ES-I3 (cell line): ENCODE results near the gene FRMD3.

ENCODE experiments used
- H3K36me3 ChIP-seq: 2 replicates; pipeline ENCODE4 v1.6.1; 2013; ENCODE audit warnings: mild to moderate bottlenecking, low read length, control low read depth, moderate library complexity; ENCODE audit not compliant: insufficient read depth
- H3K4me1 ChIP-seq: 2 replicates; pipeline ENCODE4 v1.6.1; 2013; ENCODE audit warnings: mild to moderate bottlenecking, control low read depth, low read length; ENCODE audit not compliant: insufficient read depth
- H3K9ac ChIP-seq: 2 replicates; pipeline ENCODE4 v1.6.1; 2013; ENCODE audit warnings: low read depth, mild to moderate bottlenecking, low read length, moderate library complexity
- H3K9me3 ChIP-seq: 2 replicates; pipeline ENCODE4 v1.6.1; 2013; ENCODE audit warnings: mild to moderate bottlenecking, low read length, moderate library complexity; ENCODE audit not compliant: control insufficient read depth, insufficient read depth

FRMD3 gene

DNA sequence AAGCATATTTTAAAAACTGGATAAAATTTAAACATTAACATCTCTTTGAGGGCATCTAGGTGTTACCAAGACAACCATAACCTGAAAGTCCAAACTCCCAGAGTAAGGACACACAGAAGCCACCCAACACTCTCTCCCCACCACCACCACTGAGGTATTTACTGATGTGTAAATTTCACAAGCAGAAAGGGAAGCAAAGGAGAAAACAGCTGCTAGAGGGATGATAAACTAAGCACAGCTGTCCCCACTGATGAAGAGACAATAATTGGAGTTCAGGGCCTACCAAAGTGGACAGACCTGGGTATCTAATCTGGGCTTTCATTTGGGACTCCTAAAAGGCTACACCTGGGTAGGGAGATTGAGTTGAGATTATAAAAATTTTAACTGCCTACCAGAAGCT lies 63.6 kb downstream of the FRMD3 start:
- Histone ChIP-seq H3K9ac (no peak overlapping the region), H3K9me3 (no peaks in the 10 kb centered on the region), H3K36me3 (no peaks in the 10 kb centered on the region), H3K4me1 (no peaks in the 10 kb centered on the region)

GRCh38 chr9:83473488-83473971 lies 64.7 kb downstream of the FRMD3 start:
- no peak overlapping the region for H3K9ac ChIP-seq
- no peaks in the 10 kb centered on the region for H3K9me3 ChIP-seq
- H3K4me1 ChIP-seq = no peaks in the 10 kb centered on the region
- H3K36me3 ChIP-seq = no peaks in the 10 kb centered on the region

DNA sequence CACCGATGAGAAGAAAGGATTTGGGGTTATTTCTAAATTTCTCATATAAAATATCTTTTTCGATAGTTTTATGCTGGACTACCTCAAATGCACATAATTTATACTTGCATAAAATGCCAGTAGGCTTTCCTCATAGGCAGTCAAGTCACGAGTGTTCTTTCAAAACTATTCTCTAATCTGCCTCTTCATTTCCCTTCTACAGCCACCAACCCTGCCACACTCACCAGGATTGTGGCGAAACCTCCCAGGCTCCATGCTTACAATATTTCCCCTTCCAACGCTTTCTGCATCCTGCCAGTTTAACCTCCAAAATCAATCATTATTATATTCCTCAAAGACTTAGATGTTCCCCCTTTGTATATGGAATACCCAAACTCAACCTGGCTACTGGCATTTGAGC lies 65.4 kb downstream of the FRMD3 start:
- Histone ChIP-seq H3K4me1 (no peaks in the 10 kb centered on the region), H3K9me3 (no peaks in the 10 kb centered on the region), H3K36me3 (no peaks in the 10 kb centered on the region), H3K9ac (no peak overlapping the region)

DNA sequence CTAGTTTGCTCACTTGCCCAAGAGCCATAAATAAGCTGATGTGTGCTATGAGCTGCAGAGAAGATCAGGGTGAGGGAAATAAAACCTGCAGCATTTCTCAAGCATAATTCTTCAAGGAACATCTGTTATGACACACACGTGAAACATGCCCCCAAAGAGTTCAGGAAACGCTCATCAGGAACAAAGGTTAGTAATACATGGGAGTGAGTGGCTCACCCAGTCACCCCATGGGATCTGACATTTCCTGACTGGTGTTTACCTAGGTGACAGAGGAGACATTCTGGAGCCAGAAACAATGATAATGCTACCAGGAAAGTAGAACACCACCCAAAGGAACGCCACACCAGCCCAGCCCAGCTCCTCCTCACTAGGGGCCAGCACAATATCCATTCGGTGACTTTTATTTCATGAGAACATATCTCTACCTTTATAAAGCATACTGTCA lies 66.0 kb downstream of the FRMD3 start:
- H3K4me1 ChIP-seq = no peaks in the 10 kb centered on the region
- H3K36me3 ChIP-seq = no peaks in the 10 kb centered on the region
- H3K9me3 ChIP-seq = no peaks in the 10 kb centered on the region
- H3K9ac ChIP-seq = no peak overlapping the region

GRCh38 chr9:83471241-83471640 lies 67.0 kb downstream of the FRMD3 start:
- Histone ChIP-seq H3K9me3 (no peaks in the 10 kb centered on the region), H3K9ac (no peak overlapping the region), H3K36me3 (no peaks in the 10 kb centered on the region), H3K4me1 (no peaks in the 10 kb centered on the region)

DNA sequence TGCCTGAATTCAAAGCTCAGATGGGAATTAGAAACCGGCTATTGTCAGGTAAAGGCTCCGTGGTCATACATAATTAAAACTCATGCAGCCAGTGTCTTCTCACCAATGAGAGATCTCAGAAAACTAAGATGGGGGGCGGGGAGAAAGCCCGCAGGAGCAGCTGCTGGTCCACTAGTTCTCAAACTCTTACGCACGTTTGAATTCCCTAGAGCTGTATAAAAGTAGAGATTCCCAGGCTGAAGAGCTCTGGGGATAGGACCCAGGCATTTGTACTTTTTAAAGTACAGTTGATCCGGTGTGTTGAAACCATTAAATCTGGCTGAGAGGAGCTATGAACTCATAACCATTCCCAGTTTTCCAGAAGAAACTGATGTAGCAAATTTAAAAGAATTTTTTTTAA lies 68.5 kb downstream of the FRMD3 start:
- Histone ChIP-seq H3K9ac (no peak overlapping the region), H3K36me3 (no peaks in the 10 kb centered on the region), H3K4me1 (no peaks in the 10 kb centered on the region), H3K9me3 (no peaks in the 10 kb centered on the region)

- H3K9ac ChIP-seq = no peak overlapping the region
- H3K36me3 ChIP-seq = no peaks in the 10 kb centered on the region
- no peaks in the 10 kb centered on the region for H3K9me3 ChIP-seq
- no peaks in the 10 kb centered on the region for H3K4me1 ChIP-seq
Measured at GRCh38 chr9:83468821-83469220, 69.4 kb downstream of the FRMD3 start.

DNA sequence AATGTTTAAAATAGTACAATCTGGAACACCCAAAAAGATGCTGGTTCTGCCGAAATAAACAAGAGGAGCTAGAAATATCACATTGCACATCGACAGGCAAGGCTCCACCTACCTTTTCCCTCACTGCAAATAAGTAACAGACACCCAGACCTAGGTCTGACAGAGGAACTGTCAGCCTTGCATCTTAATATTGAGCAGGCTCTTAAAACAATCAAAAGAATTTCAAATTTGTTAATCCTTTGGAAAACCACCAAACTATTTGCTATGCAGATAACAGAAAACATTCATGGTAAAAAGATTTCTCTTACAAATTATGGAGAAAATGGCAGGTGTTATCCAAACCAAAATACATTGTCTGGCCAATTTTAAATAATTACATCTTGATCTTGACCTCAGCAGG lies 71.3 kb downstream of the FRMD3 start:
- no peaks in the 10 kb centered on the region for H3K36me3 ChIP-seq
- H3K9me3 ChIP-seq = no peaks in the 10 kb centered on the region
- no peaks in the 10 kb centered on the region for H3K4me1 ChIP-seq
- no peak overlapping the region for H3K9ac ChIP-seq

DNA sequence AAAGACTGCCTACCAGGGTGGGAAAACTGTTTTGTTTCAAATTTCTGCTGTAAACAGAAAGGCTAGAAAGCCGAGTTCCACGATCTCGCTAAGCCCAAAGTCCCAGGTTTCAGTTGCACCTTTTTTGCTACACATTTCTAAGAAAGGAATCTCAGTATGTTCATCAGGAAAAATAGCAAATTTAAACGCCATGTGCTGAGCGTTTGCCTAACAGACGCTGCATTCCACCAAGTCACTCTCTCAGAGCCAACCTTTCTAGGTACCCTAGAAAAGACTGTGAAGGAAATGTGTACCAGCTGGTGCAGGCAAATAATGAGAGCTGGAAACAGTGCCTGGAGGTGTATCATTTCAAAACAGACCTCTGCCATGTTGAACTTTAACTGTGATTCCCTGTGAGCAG lies 71.8 kb downstream of the FRMD3 start:
- Histone ChIP-seq H3K9me3 (no peaks in the 10 kb centered on the region), H3K4me1 (no peaks in the 10 kb centered on the region), H3K9ac (no peak overlapping the region), H3K36me3 (no peaks in the 10 kb centered on the region)

GRCh38 chr9:83459830-83460229 lies 78.4 kb downstream of the FRMD3 start:
- Histone ChIP-seq H3K36me3 (no peaks in the 10 kb centered on the region), H3K9me3 (no peaks in the 10 kb centered on the region), H3K4me1 (no peaks in the 10 kb centered on the region), H3K9ac (no peak overlapping the region)

DNA sequence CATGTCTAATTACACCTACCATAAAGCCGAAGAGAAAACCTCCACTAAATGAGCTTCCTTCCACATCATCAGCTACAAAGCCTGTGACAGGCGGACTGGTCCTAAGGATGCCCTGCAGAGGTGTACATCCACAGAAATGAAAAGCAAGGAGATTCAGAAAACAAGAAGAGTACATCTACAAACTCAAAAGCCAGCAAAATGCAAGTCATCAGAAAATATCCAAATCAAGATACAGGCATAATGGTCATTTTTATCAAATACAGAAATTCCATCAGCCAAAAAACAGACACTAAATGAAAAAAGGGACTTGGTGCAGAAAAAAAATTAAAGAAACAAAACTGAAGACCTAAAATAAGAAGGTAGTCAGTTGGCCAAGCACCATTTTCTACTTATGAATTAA lies 79.7 kb downstream of the FRMD3 start:
- Histone ChIP-seq H3K4me1 (no peaks in the 10 kb centered on the region), H3K9ac (no peak overlapping the region), H3K9me3 (no peaks in the 10 kb centered on the region), H3K36me3 (no peaks in the 10 kb centered on the region)

GRCh38 chr9:83457005-83457404 lies 81.2 kb downstream of the FRMD3 start:
- H3K36me3 ChIP-seq = no peaks in the 10 kb centered on the region
- H3K4me1 ChIP-seq = no peaks in the 10 kb centered on the region
- H3K9me3 ChIP-seq = no peaks in the 10 kb centered on the region
- no peak overlapping the region for H3K9ac ChIP-seq

- Histone ChIP-seq H3K4me1 (no peaks in the 10 kb centered on the region), H3K9me3 (no peaks in the 10 kb centered on the region), H3K36me3 (no peaks in the 10 kb centered on the region), H3K9ac (no peak overlapping the region)
Measured at GRCh38 chr9:83456226-83456625, 82.0 kb downstream of the FRMD3 start.

GRCh38 chr9:83454076-83454475 lies 84.1 kb downstream of the FRMD3 start:
- no peaks in the 10 kb centered on the region for H3K9me3 ChIP-seq
- H3K4me1 ChIP-seq = no peaks in the 10 kb centered on the region
- no peaks in the 10 kb centered on the region for H3K36me3 ChIP-seq
- no peak overlapping the region for H3K9ac ChIP-seq

DNA sequence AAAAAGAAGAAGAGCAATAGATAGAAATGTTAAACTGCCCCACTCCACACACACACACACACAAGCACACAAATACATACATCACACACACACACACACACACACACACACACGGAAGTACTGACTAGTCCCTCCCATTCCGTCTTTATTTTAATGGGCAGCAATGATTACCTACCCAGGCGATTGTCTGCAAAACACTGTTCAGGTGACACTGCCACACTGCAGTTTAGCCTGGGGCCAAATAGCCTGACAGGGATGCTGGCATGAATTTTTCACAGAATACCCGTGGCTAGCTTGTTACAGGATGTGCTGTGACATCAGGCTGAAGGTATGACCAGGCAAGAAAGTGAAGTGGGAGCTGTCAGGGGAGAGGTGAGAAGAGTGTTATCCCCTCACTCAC lies 86.9 kb downstream of the FRMD3 start:
- no peak overlapping the region for H3K9ac ChIP-seq
- H3K4me1 ChIP-seq = no peaks in the 10 kb centered on the region
- H3K36me3 ChIP-seq = no peaks in the 10 kb centered on the region
- no peaks in the 10 kb centered on the region for H3K9me3 ChIP-seq

DNA sequence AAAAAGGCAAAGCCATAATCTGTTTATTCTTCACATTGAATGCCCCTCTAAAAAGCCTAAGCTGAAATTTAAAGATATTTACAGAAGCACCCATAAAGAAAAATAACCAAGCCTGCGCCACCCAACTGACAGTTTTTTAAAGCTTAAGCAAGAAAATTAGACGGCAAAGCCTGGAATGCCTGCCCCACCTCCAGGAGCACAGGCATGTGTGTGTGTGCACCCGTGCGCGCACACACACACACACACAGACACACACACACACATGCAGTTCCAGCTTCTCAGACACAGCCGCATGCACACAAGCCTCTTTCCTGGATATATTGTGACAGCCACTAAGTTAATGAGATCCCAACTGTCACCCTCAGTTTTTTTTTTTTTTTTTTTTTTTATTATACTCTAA lies 88.2 kb downstream of the FRMD3 start:
- H3K9me3 ChIP-seq = no peaks in the 10 kb centered on the region
- H3K36me3 ChIP-seq = no peaks in the 10 kb centered on the region
- H3K9ac ChIP-seq = no peak overlapping the region
- no peaks in the 10 kb centered on the region for H3K4me1 ChIP-seq
